Measurements from ENCODE around the gene KIF15.
A peak's percentile ranks its signal among the peaks of the same experiment; 100 is the strongest.

KIF15 gene

GRCh38 chr3:44894485-44894884 lies 132.9 kb downstream of the KIF15 start:
- no peak for DNase-seq (ENCODE audit: low read depth)
- H3K4me3 ChIP-seq (ENCODE audit: low read depth, low read length), result no peak overlapping the region
- no peak for TF ChIP-seq MAX (IDR thresholded peaks at IDR 0.05; ENCODE audit: low read depth, low read length)
- TF ChIP-seq MYC (IDR thresholded peaks at IDR 0.05; ENCODE audit: low read depth, low read length), result no peak
- TF ChIP-seq POLR2A (IDR thresholded peaks at IDR 0.05; ENCODE audit: extremely low read depth, insufficient read length), result no peak
- TF ChIP-seq CTCF (IDR thresholded peaks at IDR 0.05; ENCODE audit: low read depth, low read length), result no peak

GRCh38 chr3:44896440-44896839 lies 134.8 kb downstream of the KIF15 start:
- H3K4me3 ChIP-seq (ENCODE audit: low read depth, low read length), result no peak overlapping the region
- no peak for DNase-seq (ENCODE audit: low read depth)
- TF ChIP-seq MYC (IDR thresholded peaks at IDR 0.05; ENCODE audit: low read depth, low read length) (no peak), MAX (IDR thresholded peaks at IDR 0.05; ENCODE audit: low read depth, low read length) (no peak), POLR2A (IDR thresholded peaks at IDR 0.05; ENCODE audit: extremely low read depth, insufficient read length) (no peak), CTCF (IDR thresholded peaks at IDR 0.05; ENCODE audit: low read depth, low read length) (no peak)

GRCh38 chr3:44899683-44900367 lies 138.2 kb downstream of the KIF15 start:
- no peak for DNase-seq (ENCODE audit: low read depth)
- no peak for TF ChIP-seq MAX (IDR thresholded peaks at IDR 0.05; ENCODE audit: low read depth, low read length)
- TF ChIP-seq MYC (IDR thresholded peaks at IDR 0.05; ENCODE audit: low read depth, low read length), result no peak
- TF ChIP-seq POLR2A (IDR thresholded peaks at IDR 0.05; ENCODE audit: extremely low read depth, insufficient read length), result no peak
- TF ChIP-seq CTCF (IDR thresholded peaks at IDR 0.05; ENCODE audit: low read depth, low read length), result no peak
- H3K4me3 ChIP-seq (ENCODE audit: low read depth, low read length), result no peak overlapping the region

- DNase-seq (ENCODE audit: low read depth), result peak; percentile 17
- H3K4me3 ChIP-seq (ENCODE audit: low read depth, low read length), result no peak overlapping the region
- TF ChIP-seq POLR2A (IDR thresholded peaks at IDR 0.05; ENCODE audit: extremely low read depth, insufficient read length), result no peak
These were observed 141.0 kb downstream of the KIF15 start for GRCh38 chr3:44902628-44903027.

Data from NB4 (cell line).